ENCODE data around the gene KRT1. TPM values are rescaled to one million over a fixed set of nuclear protein-coding genes. Genes with fewer than 3 reads are reported as not detected.

KRT1 gene
- polyA plus RNA-seq, 2 donors, result 4.1 to 12.5 TPM

DNA sequence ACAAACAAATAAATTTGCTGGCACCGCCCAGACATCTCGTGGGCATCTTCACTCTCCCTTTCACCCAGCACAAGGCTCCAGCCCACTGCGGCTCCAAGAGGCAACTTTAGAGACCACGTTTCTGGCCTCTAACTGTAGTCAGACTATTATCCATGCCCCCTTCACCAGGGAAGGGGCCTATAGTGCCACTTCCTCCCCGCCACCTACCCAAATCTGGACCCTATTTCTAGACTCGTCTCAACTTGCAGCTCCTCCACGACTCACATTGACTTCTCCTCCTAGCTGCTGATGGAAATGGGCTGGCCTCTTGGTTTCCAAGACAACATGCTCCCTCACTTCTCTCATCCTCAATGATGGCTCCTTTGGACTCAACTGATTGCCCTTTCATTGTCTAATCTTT, 12.3 kb downstream of the KRT1 start:
- no peaks in the 10 kb centered on the region for H3K4me1 ChIP-seq (ENCODE audit: control insufficient read depth in 2 of 2, insufficient read depth in 2 of 2, low read length in 1 of 2)
- no peaks in the 10 kb centered on the region for H3K27me3 ChIP-seq (ENCODE audit: control insufficient read depth in 1 of 2, insufficient read depth in 2 of 2, low read length in 2 of 2)
- 74 to 76% methylated on average over 7 of the region's 7 CpGs for WGBS, 2 donors
- no peak overlapping the region for H3K27ac ChIP-seq (ENCODE audit: low read depth in 2 of 2, low read length in 1 of 2)
- no peak overlapping the region for H3K4me3 ChIP-seq (ENCODE audit: low read depth in 1 of 2, low read length in 2 of 2)
- H3K9me3 ChIP-seq (ENCODE audit: control insufficient read depth in 2 of 2, insufficient read depth in 1 of 2, low read depth in 1 of 2, low read length in 1 of 2), result no peaks in the 10 kb centered on the region
- H3K36me3 ChIP-seq (ENCODE audit: control insufficient read depth in 2 of 2, insufficient read depth in 2 of 2, low read length in 1 of 2), result no peaks in the 10 kb centered on the region

DNA sequence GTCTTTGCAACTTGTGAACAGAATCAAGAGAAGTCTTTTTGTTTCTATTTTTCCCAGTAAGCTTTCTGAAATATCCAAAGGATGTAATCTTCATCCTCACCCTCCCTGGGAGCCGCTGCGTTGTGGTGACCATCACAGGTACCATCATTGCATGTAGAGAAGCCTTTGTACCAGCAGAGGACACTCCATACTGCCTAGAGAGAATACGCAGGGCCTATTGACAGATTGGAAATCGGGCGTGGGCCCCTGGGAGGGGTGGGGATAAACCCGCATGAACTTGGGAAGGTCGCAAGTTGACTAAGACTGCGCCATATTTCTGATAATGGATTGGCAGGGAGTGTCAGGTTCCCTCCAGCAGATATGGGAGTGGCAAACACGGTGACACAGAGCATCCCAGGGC, 12.7 kb downstream of the KRT1 start:
- H3K4me3 ChIP-seq (ENCODE audit: low read depth in 1 of 2, low read length in 2 of 2), result no peak overlapping the region
- H3K36me3 ChIP-seq (ENCODE audit: control insufficient read depth in 2 of 2, insufficient read depth in 2 of 2, low read length in 1 of 2), result no peaks in the 10 kb centered on the region
- H3K4me1 ChIP-seq (ENCODE audit: control insufficient read depth in 2 of 2, insufficient read depth in 2 of 2, low read length in 1 of 2), result no peaks in the 10 kb centered on the region
- H3K27me3 ChIP-seq (ENCODE audit: control insufficient read depth in 1 of 2, insufficient read depth in 2 of 2, low read length in 2 of 2), result no peaks in the 10 kb centered on the region
- WGBS, 2 donors, result 52 to 73% methylated on average over 9 of the region's 9 CpGs
- no peak overlapping the region for H3K27ac ChIP-seq (ENCODE audit: low read depth in 2 of 2, low read length in 1 of 2)
- no peaks in the 10 kb centered on the region for H3K9me3 ChIP-seq (ENCODE audit: control insufficient read depth in 2 of 2, insufficient read depth in 1 of 2, low read depth in 1 of 2, low read length in 1 of 2)

GRCh38 chr12:52666471-52666870, 13.7 kb downstream of the KRT1 start:
- no peaks in the 10 kb centered on the region for H3K36me3 ChIP-seq (ENCODE audit: control insufficient read depth in 2 of 2, insufficient read depth in 2 of 2, low read length in 1 of 2)
- 80 to 85% methylated on average over 3 of the region's 3 CpGs for WGBS, 2 donors
- H3K9me3 ChIP-seq (ENCODE audit: control insufficient read depth in 2 of 2, insufficient read depth in 1 of 2, low read depth in 1 of 2, low read length in 1 of 2), result no peaks in the 10 kb centered on the region
- H3K4me3 ChIP-seq (ENCODE audit: low read depth in 1 of 2, low read length in 2 of 2), result no peak overlapping the region
- no peak overlapping the region for H3K27ac ChIP-seq (ENCODE audit: low read depth in 2 of 2, low read length in 1 of 2)
- no peaks in the 10 kb centered on the region for H3K4me1 ChIP-seq (ENCODE audit: control insufficient read depth in 2 of 2, insufficient read depth in 2 of 2, low read length in 1 of 2)
- H3K27me3 ChIP-seq (ENCODE audit: control insufficient read depth in 1 of 2, insufficient read depth in 2 of 2, low read length in 2 of 2), result no peaks in the 10 kb centered on the region

DNA sequence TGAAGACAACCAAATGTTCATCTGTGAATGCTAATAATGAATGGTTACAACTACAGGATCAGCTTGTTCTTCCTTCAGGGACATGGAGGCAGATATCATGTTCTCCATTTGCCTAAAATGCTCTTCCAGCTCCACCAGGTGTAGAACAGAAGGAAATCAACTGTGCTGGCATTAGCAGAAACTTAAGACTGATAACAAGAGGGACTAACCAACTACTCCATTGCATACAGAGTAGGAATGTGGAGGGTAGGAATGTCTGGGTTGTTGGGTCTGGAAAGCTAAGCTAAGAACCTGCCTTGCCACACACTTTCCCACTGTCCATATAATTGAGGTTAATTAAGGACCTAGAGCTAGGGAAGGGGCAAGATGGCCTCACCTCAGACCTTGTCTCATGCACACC, 16.8 kb downstream of the KRT1 start:
- Histone ChIP-seq H3K27me3 (ENCODE audit: control insufficient read depth in 1 of 2, insufficient read depth in 2 of 2, low read length in 2 of 2) (no peaks in the 10 kb centered on the region), H3K36me3 (ENCODE audit: control insufficient read depth in 2 of 2, insufficient read depth in 2 of 2, low read length in 1 of 2) (no peaks in the 10 kb centered on the region), H3K4me3 (ENCODE audit: low read depth in 1 of 2, low read length in 2 of 2) (no peak overlapping the region), H3K4me1 (ENCODE audit: control insufficient read depth in 2 of 2, insufficient read depth in 2 of 2, low read length in 1 of 2) (peaks cover 0 to 13% of the 10 kb centered on the region in 2 donors), H3K9me3 (ENCODE audit: control insufficient read depth in 2 of 2, insufficient read depth in 1 of 2, low read depth in 1 of 2, low read length in 1 of 2) (no peaks in the 10 kb centered on the region), H3K27ac (ENCODE audit: low read depth in 2 of 2, low read length in 1 of 2) (no peak overlapping the region)

- peaks cover 0 to 13% of the 10 kb centered on the region in 2 donors for H3K4me1 ChIP-seq (ENCODE audit: control insufficient read depth in 2 of 2, insufficient read depth in 2 of 2, low read length in 1 of 2)
- no peak overlapping the region for H3K4me3 ChIP-seq (ENCODE audit: low read depth in 1 of 2, low read length in 2 of 2)
- H3K9me3 ChIP-seq (ENCODE audit: control insufficient read depth in 2 of 2, insufficient read depth in 1 of 2, low read depth in 1 of 2, low read length in 1 of 2), result no peaks in the 10 kb centered on the region
- H3K27ac ChIP-seq (ENCODE audit: low read depth in 2 of 2, low read length in 1 of 2), result no peak overlapping the region
- no peaks in the 10 kb centered on the region for H3K27me3 ChIP-seq (ENCODE audit: control insufficient read depth in 1 of 2, insufficient read depth in 2 of 2, low read length in 2 of 2)
- no peaks in the 10 kb centered on the region for H3K36me3 ChIP-seq (ENCODE audit: control insufficient read depth in 2 of 2, insufficient read depth in 2 of 2, low read length in 1 of 2)
Measured at GRCh38 chr12:52662918-52663229, 17.3 kb downstream of the KRT1 start.

GRCh38 chr12:52662093-52662917, 17.9 kb downstream of the KRT1 start:
- Histone ChIP-seq H3K36me3 (ENCODE audit: control insufficient read depth in 2 of 2, insufficient read depth in 2 of 2, low read length in 1 of 2) (no peaks in the 10 kb centered on the region), H3K27ac (ENCODE audit: low read depth in 2 of 2, low read length in 1 of 2) (no peak overlapping the region), H3K4me1 (ENCODE audit: control insufficient read depth in 2 of 2, insufficient read depth in 2 of 2, low read length in 1 of 2) (peaks cover 0 to 13% of the 10 kb centered on the region in 2 donors), H3K9me3 (ENCODE audit: control insufficient read depth in 2 of 2, insufficient read depth in 1 of 2, low read depth in 1 of 2, low read length in 1 of 2) (no peaks in the 10 kb centered on the region), H3K4me3 (ENCODE audit: low read depth in 1 of 2, low read length in 2 of 2) (no peak overlapping the region), H3K27me3 (ENCODE audit: control insufficient read depth in 1 of 2, insufficient read depth in 2 of 2, low read length in 2 of 2) (no peaks in the 10 kb centered on the region)
- 79 to 82% methylated on average over 10 of the region's 10 CpGs for WGBS, 2 donors

GRCh38 chr12:52661668-52662067, 18.5 kb downstream of the KRT1 start:
- no peaks in the 10 kb centered on the region for H3K9me3 ChIP-seq (ENCODE audit: control insufficient read depth in 2 of 2, insufficient read depth in 1 of 2, low read depth in 1 of 2, low read length in 1 of 2)
- H3K4me1 ChIP-seq (ENCODE audit: control insufficient read depth in 2 of 2, insufficient read depth in 2 of 2, low read length in 1 of 2), result peaks cover 0 to 13% of the 10 kb centered on the region in 2 donors
- no peak overlapping the region for H3K27ac ChIP-seq (ENCODE audit: low read depth in 2 of 2, low read length in 1 of 2)
- no peaks in the 10 kb centered on the region for H3K27me3 ChIP-seq (ENCODE audit: control insufficient read depth in 1 of 2, insufficient read depth in 2 of 2, low read length in 2 of 2)
- WGBS, 2 donors, result 83 to 95% methylated on average over 3 of the region's 3 CpGs
- no peak overlapping the region for H3K4me3 ChIP-seq (ENCODE audit: low read depth in 1 of 2, low read length in 2 of 2)
- no peaks in the 10 kb centered on the region for H3K36me3 ChIP-seq (ENCODE audit: control insufficient read depth in 2 of 2, insufficient read depth in 2 of 2, low read length in 1 of 2)

DNA sequence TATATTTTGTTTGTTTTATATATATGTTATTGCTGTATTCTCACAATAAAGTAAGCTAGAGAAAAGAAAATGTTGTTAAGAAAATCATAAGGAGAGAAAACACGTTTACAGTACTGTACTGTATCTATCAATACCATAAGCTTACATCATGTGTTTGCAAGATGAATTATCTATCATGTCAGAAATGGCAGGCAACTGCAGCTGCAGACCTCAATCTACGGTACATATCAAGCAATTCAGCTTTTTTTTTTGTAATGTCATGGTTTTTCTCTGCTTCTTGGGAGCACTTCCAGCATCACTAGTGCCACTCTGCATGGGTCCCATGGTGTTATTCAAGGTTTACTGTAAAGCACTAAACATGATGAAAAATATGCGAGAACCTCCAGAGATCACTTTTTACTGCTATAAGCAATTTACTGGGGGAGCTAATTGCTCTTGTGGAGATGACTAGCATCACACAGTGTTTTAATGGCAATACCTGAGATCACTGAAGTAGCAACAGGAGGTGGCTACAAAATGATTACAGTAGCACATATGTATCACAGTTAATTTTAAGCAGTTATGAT, 19.2 kb downstream of the KRT1 start:
- 81 to 84% methylated on average over 3 of the region's 3 CpGs for WGBS, 2 donors
- no peaks in the 10 kb centered on the region for H3K36me3 ChIP-seq (ENCODE audit: control insufficient read depth in 2 of 2, insufficient read depth in 2 of 2, low read length in 1 of 2)
- no peaks in the 10 kb centered on the region for H3K27me3 ChIP-seq (ENCODE audit: control insufficient read depth in 1 of 2, insufficient read depth in 2 of 2, low read length in 2 of 2)
- peaks cover 0 to 13% of the 10 kb centered on the region in 2 donors for H3K4me1 ChIP-seq (ENCODE audit: control insufficient read depth in 2 of 2, insufficient read depth in 2 of 2, low read length in 1 of 2)
- H3K4me3 ChIP-seq (ENCODE audit: low read depth in 1 of 2, low read length in 2 of 2), result no peak overlapping the region
- H3K9me3 ChIP-seq (ENCODE audit: control insufficient read depth in 2 of 2, insufficient read depth in 1 of 2, low read depth in 1 of 2, low read length in 1 of 2), result no peaks in the 10 kb centered on the region
- no peak overlapping the region for H3K27ac ChIP-seq (ENCODE audit: low read depth in 2 of 2, low read length in 1 of 2)

DNA sequence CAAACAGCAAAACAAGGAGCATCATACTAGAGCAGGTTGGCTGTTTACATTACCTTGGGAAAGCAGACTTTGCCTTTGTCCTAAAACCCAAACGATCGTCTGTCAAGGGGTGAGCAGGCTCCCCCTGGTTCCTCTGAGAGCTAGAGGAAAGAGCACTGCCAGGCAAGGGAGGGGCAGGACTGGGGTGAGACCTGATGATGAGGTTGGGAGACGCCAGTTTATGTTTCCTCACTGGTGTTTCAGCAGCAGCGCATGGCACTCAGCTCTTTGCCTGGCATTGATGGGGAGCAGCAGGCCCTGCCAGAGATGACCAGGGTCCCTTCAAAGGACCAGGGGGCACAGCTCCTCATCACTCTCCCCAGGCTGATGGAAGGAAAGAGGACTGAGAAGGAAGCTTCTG, 20.3 kb downstream of the KRT1 start:
- no peak overlapping the region for H3K4me3 ChIP-seq (ENCODE audit: low read depth in 1 of 2, low read length in 2 of 2)
- H3K9me3 ChIP-seq (ENCODE audit: control insufficient read depth in 2 of 2, insufficient read depth in 1 of 2, low read depth in 1 of 2, low read length in 1 of 2), result no peaks in the 10 kb centered on the region
- 67 to 73% methylated on average over 4 of the region's 4 CpGs for WGBS, 2 donors
- peaks cover 0 to 17% of the 10 kb centered on the region in 2 donors for H3K4me1 ChIP-seq (ENCODE audit: control insufficient read depth in 2 of 2, insufficient read depth in 2 of 2, low read length in 1 of 2)
- H3K27ac ChIP-seq (ENCODE audit: low read depth in 2 of 2, low read length in 1 of 2), result no peak overlapping the region
- H3K27me3 ChIP-seq (ENCODE audit: control insufficient read depth in 1 of 2, insufficient read depth in 2 of 2, low read length in 2 of 2), result no peaks in the 10 kb centered on the region
- no peaks in the 10 kb centered on the region for H3K36me3 ChIP-seq (ENCODE audit: control insufficient read depth in 2 of 2, insufficient read depth in 2 of 2, low read length in 1 of 2)

DNA sequence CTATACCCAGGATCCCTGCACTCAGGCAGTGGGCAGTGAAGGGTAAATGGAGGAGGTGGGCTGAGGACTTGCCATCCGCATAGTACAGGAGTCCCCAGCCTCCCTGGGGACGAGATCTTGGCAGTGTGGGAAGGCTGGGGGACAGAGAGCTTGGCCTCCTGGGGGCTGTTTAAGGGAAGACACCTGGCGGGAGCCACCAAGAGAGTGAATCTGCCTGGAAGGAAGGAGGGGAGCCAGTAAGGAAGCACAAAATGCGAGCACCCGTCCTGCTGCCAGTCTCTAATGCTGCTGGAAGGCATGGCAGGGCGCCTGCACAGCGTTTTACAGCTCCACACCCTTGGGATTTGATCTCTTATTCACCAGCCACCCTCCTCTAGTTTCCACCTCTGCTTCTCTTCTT, 20.8 kb downstream of the KRT1 start:
- H3K4me3 ChIP-seq (ENCODE audit: low read depth in 1 of 2, low read length in 2 of 2), result no peak overlapping the region
- no peaks in the 10 kb centered on the region for H3K9me3 ChIP-seq (ENCODE audit: control insufficient read depth in 2 of 2, insufficient read depth in 1 of 2, low read depth in 1 of 2, low read length in 1 of 2)
- no peak overlapping the region for H3K27ac ChIP-seq (ENCODE audit: low read depth in 2 of 2, low read length in 1 of 2)
- H3K27me3 ChIP-seq (ENCODE audit: control insufficient read depth in 1 of 2, insufficient read depth in 2 of 2, low read length in 2 of 2), result no peaks in the 10 kb centered on the region
- 47 to 48% methylated on average over 7 of the region's 7 CpGs for WGBS, 2 donors
- H3K4me1 ChIP-seq (ENCODE audit: control insufficient read depth in 2 of 2, insufficient read depth in 2 of 2, low read length in 1 of 2), result peaks cover 0 to 17% of the 10 kb centered on the region in 2 donors
- no peaks in the 10 kb centered on the region for H3K36me3 ChIP-seq (ENCODE audit: control insufficient read depth in 2 of 2, insufficient read depth in 2 of 2, low read length in 1 of 2)
